H1 (cell line): ENCODE data around the gene CBFA2T2.

Source experiments
- CBX8 ChIP-seq: fragments of 300-800, 300-1000 bp; sonication (generic); IDR thresholded peaks from 2 replicates; pipeline ENCODE4 v1.7.1; 2016; ENCODE audit warnings: low read depth, low read length, borderline replicate concordance
- CTCF ChIP-seq, 3 experiments: IDR thresholded peaks; 1 replicate in 2 of 3; 2 replicates in 1 of 3; pipeline versions ENCODE4 v1.5.1 to v1.6.1; 2011; ENCODE audit warnings: low read length in 3 of 3, mild to moderate bottlenecking in 3 of 3, inconsistent platforms in 2 of 3, low read depth in 1 of 3, moderate library complexity in 1 of 3; ENCODE audit not compliant: insufficient read depth in 1 of 3; ENCODE audit errors: control extremely low read depth in 1 of 3
- EZH2 ChIP-seq: fragments of 200-600 bp; sonication (generic); IDR thresholded peaks from 2 replicates; pipeline ENCODE4 v1.7.1; 2012; ENCODE audit warnings: low read depth, mild to moderate bottlenecking, moderate library complexity, low read length, inconsistent platforms; ENCODE audit not compliant: severe bottlenecking
- NRF1 ChIP-seq: IDR thresholded peaks from 2 replicates; pipeline ENCODE4 v1.6.1; 2011; ENCODE audit warnings: mild to moderate bottlenecking, low read depth, low read length, improper control_type of control experiment
- POLR2A ChIP-seq, 2 experiments: IDR thresholded peaks; 1 replicate in 1 of 2; 2 replicates in 1 of 2; pipeline ENCODE4 v1.6.1; 2011; ENCODE audit warnings: low read depth in 2 of 2, low read length in 2 of 2, mild to moderate bottlenecking in 2 of 2; ENCODE audit errors: control extremely low read depth in 1 of 2
- POLR2AphosphoS5 ChIP-seq: IDR thresholded peaks from 2 replicates; pipeline ENCODE4 v1.6.1; 2011; ENCODE audit warnings: low read depth, low read length
- TBP ChIP-seq: IDR thresholded peaks from 2 replicates; pipeline ENCODE4 v1.6.1; 2011; ENCODE audit warnings: low read depth, low read length, improper control_type of control experiment
- TEAD4 ChIP-seq: IDR thresholded peaks from 2 replicates; pipeline ENCODE4 v1.6.1; 2012; ENCODE audit warnings: low read depth, low read length, inconsistent platforms, mixed read lengths

GRCh38 chr20:33676121-33676520 lies 186.2 kb downstream of the CBFA2T2 start:
- TF ChIP-seq TEAD4 (no peak), CTCF (IDR thresholded peaks at IDR 0.05; ENCODE audit: control extremely low read depth in 1 of 3, insufficient read depth in 1 of 3, low read depth in 1 of 3, low read length in 3 of 3) (no peak), POLR2A (IDR thresholded peaks at IDR 0.05; ENCODE audit: control extremely low read depth in 1 of 2, low read depth in 2 of 2, low read length in 2 of 2) (no peak), EZH2 (no peak), TBP (no peak), POLR2AphosphoS5 (peak; percentile 56; the same call in 1 of the 2 replicates), CBX8 (no peak), NRF1 (no peak)
